HG03521 (cell line): ENCODE measurements around the gene LONP2.
"Not testable (repeated sequence)": the region's sequence is repeated elsewhere in the genome, so short reads cannot be mapped to it uniquely, and the experiment has no call there.

Experiments used
- ATAC-seq: cut with Tn5 transposase; IDR thresholded peaks from one replicate; pipeline ENCODE4 v1.9.1; 2021; ENCODE audit warnings: mild to moderate bottlenecking, moderate library complexity; ENCODE audit not compliant: unreplicated experiment

LONP2 gene

DNA sequence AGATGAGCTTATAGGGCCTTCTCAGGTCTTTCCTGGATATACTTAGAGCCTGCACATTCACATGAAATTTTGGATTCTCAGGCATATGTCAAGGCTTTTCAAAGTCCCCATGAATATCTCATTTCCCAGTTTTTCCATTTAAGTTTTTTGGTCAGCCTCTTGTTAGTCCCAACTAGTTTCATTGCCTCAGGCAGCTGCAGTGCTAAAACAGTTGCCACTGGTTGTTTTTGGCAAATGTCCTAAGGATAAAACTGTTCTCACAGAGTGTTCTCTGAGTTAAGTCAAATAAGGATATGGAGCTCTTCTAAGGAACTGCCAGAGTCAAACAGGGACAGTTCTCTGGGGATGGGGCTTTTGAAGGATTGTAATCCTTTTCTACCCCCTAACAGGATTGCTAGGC, 43.1 kb downstream of the LONP2 start:
- no peak for ATAC-seq

DNA sequence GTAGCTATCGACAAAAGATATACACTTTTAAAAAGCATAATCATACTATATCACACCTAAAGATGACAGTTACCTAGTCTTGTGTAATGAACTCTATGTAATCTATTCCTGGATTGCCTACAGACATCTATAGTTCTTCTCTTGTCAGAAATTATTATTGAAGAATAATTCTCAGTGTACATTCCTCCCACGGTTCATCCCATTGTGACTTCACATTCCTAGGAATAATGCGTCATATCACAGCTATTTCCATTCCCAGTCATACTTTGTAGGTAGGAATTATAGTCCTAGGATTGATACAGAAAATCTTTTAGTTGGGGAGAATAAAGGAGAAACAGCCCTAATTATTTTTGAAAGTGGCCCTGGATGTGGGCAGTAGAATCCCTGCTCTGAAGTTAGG, 47.2 kb downstream of the LONP2 start:
- no peak for ATAC-seq

GRCh38 chr16:48291754-48292153, 47.7 kb downstream of the LONP2 start:
- no peak for ATAC-seq

DNA sequence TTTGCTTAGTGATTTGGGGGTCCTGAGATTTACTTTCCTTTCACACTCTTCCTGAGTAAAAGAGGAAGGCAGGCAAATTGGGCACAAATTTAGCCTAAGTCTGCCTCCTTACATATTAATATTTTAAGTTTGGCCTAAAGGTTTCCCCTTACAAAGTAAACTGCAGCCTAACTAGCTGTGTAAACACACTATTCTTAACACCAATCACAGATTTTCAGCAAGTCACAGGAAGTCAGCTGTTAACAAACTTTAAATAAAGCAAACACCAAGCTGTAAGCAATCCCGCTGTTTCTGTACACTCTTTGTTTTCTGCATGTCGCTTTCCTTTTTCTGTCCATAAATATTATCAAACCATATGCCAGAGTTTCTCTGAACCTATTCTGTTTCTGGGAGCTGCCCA, 48.4 kb downstream of the LONP2 start:
- no peak for ATAC-seq

DNA sequence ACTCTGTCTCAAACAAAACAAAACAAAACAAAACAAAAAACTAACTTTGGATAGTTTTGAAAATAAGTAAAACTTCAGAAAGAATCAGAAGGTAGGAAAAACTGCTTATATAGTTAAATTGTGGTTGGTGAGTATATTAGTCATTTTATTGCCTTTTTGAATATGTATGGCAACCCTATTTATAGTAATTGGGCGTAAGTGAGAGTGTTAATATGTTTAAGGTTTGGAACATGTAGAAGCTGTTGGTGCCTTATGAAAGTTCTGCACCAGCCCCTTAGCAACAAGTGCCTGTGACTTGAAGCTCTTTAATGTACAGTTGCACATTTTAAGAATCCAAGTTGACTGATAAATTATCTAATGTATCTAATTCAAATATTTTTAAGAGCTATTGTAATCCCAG, 50.6 kb downstream of the LONP2 start:
- ATAC-seq = no peak

GRCh38 chr16:48295488-48296281, 51.6 kb downstream of the LONP2 start:
- no peak for ATAC-seq

- no peak for ATAC-seq
Measured at GRCh38 chr16:48299471-48299870, 55.4 kb downstream of the LONP2 start.

DNA sequence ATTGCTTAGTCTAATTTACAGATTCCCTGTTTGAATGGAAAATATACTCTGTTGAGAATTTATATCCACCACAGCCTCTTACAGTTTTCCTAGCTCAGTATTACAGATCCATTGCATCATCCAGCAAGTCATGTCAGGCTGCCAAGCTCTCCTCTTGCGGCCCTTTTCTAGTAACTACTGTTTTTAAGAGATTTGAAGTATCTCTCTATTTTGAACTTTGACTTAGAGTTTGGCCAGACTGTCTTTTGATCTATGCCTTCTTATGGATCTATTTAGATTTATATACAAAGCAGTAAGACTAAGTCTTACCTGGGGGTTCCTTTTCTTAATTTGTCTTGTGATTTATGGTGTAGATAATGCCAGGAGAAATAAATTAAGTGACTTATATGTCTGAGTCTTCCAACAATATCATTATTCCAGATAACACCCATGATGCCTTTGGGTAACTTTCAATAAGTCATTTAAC, 56.3 kb downstream of the LONP2 start:
- no peak for ATAC-seq

DNA sequence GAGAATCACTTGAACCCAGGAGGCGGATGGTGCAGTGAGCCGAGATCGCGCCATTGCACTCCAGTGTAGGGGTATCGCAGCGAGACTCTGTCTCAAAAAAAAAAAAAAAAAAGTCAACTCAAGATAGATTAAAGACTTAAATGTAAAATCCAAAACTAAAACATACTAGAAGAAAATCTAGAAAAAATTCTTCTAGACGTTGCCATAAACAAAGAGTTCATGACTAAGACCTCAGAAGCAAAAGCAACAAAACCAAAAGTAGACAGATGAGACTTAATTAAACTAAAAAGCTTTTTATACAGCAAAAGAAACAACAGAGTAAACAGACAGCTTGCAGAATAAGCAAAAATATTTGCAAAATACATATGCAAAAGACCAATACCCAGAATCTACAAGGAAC, 64.4 kb downstream of the LONP2 start:
- no peak for ATAC-seq

DNA sequence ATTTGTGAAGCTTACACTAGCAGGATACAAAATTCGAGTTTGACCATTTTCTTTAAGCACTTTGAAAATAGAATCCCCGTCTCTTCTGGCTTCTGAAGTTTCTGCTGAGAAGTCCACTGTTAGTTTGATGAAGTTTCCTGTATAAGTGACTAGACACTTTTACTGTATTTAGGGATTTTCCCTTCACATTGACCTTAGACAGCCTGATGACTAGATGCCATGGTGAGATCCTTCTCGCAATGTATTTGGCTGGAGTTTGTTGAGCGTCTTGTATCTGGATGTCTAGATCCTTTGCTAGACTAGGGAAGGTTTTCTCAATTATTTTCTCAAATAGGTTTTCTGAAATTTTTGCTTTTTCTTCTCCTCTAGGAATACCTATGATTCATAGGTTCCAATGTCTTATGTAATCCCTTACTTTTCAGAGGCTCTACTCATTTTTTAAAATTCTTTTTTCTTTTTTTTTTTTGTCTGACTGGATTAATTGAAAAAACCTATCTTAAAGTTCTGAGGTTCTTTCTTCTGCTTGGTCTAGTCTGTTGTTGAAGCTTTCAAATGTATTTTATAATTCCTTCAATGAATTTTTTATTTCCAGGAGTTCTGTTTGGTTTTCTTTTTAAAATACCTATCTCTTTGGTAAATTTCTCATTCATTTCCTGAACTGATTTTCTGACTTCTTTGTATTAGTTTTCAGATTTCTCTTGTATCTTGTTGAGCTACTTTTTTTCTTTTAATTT, 67.0 kb downstream of the LONP2 start:
- ATAC-seq = no peak

DNA sequence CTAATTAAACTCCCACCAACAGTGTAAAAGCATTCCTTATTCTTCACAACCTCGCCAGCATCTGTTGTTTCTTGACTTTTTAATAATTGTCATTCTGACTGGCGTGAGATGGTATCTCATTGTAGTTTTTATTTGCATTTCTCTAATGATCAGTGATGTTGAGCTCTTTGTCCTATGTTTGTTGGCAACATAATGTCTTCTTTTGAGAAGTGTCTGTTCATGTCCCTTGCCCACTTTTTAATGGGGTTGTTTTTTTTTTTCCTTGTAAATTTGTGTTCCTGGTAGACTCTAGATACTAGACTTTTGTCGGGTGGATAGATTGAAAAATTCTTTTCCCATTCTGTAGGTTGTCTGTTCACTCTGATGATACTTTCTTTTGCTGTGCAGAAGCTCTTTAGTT, 69.8 kb downstream of the LONP2 start:
- not testable (repeated sequence) for ATAC-seq

DNA sequence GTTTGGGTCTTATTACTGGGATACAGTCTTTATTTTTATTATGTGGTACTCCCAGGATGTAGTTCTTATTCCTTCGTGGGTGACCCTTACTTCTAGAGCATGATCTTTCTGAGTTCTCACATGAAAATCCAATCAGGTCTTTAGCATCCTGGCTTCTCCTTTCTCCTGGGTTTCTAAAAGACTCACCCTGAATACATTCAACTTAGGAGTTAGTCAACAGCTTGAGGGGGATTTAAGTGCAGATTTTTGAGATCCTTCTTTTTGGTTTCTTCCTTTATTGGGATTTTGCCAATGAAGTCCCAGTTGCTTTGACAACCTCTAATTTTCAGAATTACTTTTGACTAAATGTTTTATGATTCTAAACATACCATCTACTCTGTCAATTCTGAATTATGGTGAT, 72.9 kb downstream of the LONP2 start:
- no peak for ATAC-seq

- ATAC-seq = no peak
Measured at GRCh38 chr16:48317614-48318315, 73.7 kb downstream of the LONP2 start.

- ATAC-seq = no peak
Measured at GRCh38 chr16:48318630-48319029, 74.5 kb downstream of the LONP2 start.

DNA sequence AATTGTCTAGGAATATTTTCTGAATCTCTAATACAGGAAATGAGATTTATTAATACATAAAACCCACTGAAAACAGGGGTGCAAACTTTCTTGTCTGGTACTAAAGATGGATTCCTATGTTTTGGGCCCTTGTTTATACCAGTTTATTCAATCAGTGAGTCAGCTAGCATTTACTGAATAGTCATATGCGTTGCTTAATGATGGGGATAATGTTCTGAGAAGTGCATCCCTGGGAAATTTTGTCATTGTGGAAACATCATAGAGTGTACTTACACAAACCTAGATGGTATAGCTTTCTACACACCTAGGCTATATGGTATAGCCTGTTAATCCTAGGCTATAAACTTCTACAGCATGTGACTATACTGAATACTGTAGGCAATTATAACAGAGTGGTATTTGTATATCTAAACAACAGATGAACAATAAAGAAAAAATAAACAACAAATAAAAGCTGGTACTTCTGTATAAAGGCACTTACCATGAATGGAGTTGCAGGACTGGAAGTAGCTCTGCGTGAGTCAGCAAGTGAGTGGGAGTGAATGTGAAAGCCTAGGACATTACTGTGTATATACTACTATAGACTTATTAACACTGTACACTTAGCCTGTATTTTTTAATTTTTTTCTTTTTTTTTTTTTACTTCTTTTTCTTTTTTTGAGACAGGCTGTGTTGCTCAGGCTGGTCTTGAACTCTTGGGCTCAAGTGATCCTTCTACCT, 77.4 kb downstream of the LONP2 start:
- ATAC-seq = no peak

GRCh38 chr16:48323783-48324775, 80.0 kb downstream of the LONP2 start:
- no peak for ATAC-seq

DNA sequence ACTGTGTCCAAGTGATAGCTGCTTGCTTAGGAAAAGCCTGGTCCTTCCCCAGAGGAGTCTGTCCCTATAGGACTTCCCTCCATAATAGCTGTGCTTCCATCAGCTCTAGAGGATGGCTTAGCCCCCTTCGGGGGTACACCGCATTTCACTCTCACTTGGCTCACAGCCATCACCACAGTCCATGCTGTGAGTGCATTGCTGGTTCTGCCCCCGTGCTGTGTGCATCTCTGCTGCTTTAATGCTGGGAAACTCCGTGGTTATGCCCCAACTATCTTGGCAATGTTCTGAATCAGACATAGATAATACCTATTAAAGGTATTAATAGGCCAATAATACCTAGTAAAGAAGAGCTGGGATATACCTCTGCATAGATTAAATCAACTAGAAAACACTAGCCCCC, 82.8 kb downstream of the LONP2 start:
- ATAC-seq = no peak

- no peak for ATAC-seq
Measured at GRCh38 chr16:48329138-48329537, 85.0 kb downstream of the LONP2 start.

DNA sequence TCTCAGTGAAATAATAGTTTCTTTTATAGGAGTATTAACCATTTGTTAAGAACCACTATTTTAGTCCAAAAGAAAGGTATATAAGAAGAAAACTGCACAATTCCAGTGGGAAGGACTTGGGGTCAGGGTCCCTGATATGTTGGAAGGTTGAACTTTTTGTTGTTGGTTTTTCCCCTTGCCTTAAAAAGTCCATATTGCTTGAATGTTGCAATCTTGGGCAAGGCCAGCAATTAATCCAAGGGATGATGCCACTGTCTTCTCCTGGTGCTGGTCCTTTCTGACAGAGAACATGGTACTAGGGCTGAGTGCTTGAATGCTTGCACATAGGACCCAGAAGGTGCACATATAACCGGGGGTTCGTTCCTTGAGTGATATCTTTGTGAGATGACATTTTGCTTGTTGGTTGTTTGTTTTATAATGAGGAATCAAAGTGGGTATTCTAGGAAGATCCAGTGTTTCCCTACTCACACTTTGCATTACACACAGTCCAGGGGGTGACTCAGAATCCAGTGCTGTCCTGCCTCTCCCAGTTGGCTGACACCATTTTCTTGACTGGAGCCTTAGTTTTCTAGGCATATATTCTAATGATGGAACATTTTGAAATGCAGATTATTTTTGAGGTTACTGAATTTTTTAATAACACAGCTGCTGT, 86.2 kb downstream of the LONP2 start:
- no peak for ATAC-seq
